Heart left ventricle (tissue), 16 donors: ENCODE measurements around the gene POLQ. TPM values are rescaled to one million over a fixed set of nuclear protein-coding genes. Genes with fewer than 3 reads are reported as not detected.

Experiments used
- ATAC-seq, 4 donors: fragments of 200-7000 bp; cut with Tn5 transposase; one replicate each; pipeline ENCODE4 v1.9.1; 2020 to 2022; ENCODE audit warnings: moderate library complexity in 4 of 4, mild to moderate bottlenecking in 3 of 4, moderate number of reproducible peaks in 1 of 4
- DNase-seq, 5 donors: peaks; one replicate each; pipeline ENCODE4 v3.0.0-alpha.2; 2020
- H3K27ac ChIP-seq, 12 donors: fragments of 200-600 bp; sonication (generic) in 4 of 12; one replicate each; pipeline versions ENCODE4 v1.5.0 to v1.8.0; 2016 to 2022; ENCODE audit warnings: mild to moderate bottlenecking in 2 of 12
- H3K27me3 ChIP-seq, 9 donors: fragments of 200-600 bp; sonication (generic) in 2 of 9; one replicate each; pipeline versions ENCODE4 v1.5.1 to v1.8.0; 2016 to 2022; ENCODE audit warnings: mild to moderate bottlenecking in 3 of 9
- H3K36me3 ChIP-seq, 9 donors: fragments of 200-600 bp; sonication (generic) in 2 of 9; one replicate each; pipeline versions ENCODE4 v1.5.0 to v1.8.0; 2018 to 2022; ENCODE audit warnings: mild to moderate bottlenecking in 2 of 9
- H3K4me1 ChIP-seq, 12 donors: fragments of 200-600 bp; sonication (generic) in 4 of 12; one replicate each; pipeline versions ENCODE4 v1.5.0 to v1.8.0; 2016 to 2022; ENCODE audit warnings: mild to moderate bottlenecking in 3 of 12
- H3K4me3 ChIP-seq, 12 donors: fragments of 200-600 bp; sonication (generic) in 4 of 12; one replicate each; pipeline versions ENCODE4 v1.5.0 to v1.8.0; 2017 to 2022; ENCODE audit warnings: mild to moderate bottlenecking in 9 of 12, moderate library complexity in 4 of 12
- H3K9me3 ChIP-seq, 12 donors: fragments of 200-600 bp; sonication (generic) in 4 of 12; one replicate each; pipeline versions ENCODE4 v1.5.0 to v1.8.0; 2016 to 2022; ENCODE audit warnings: mild to moderate bottlenecking in 1 of 12
- POLR2A ChIP-seq, 2 donors: fragments of 450-650 bp; IDR thresholded peaks; one replicate each; pipeline ENCODE4 v1.6.1; 2017; ENCODE audit warnings: antibody characterized with exemption in 2 of 2, mild to moderate bottlenecking in 2 of 2, moderate library complexity in 2 of 2
- WGBS, 4 donors: extraction: QIAGEN DNeasy Blood & Tissue Kit in 2 of 4; methylation state at CpG; one replicate each; pipeline versions ENCODE4 v1.1.5 to v1.1.7; 2013 to 2018; 5-methylcytosine and 5-hydroxymethylcytosine counted together
- intact Hi-C, 10 donors: fragments of 100-400 bp; cut with DNase I; formaldehyde crosslinking; loops; one replicate each; pipeline versions ENCODE4 v1.11.1 to v1.14.2; 2022
- polyA plus RNA-seq, 2 donors: library from polyadenylated mRNA; stranded (reverse); fragments of 200-250 nt; gene quantifications; one replicate each; pipeline ENCODE4 v1.2.3, GENCODE V29; 2013
- total RNA-seq, 9 donors: library from RNA; depleted of rRNA in 2 of 9; stranded (reverse); fragments of >200 nt in 2 of 9; fragmentation: NEBNext Ultra II Directional in 3 of 9; extraction: Animal tissue kit (Norgen Biotek cat#: 25700) in 3 of 9; gene quantifications; one replicate each; pipeline versions ENCODE4 v1.1.0 to v1.2.4, GENCODE V29; 2016 to 2023
- TF ChIP-seq, protein P1 (sequence below), 12 donors: fragments of 200-600 bp; sonication (generic) in 4 of 12; IDR thresholded peaks; one replicate each; pipeline versions ENCODE4 v1.5.0 to v1.8.0; 2018 to 2022; ENCODE audit warnings: antibody characterized with exemption in 12 of 12, mild to moderate bottlenecking in 5 of 12
- donor health status: ischemic (EF 13 %, LVEDD 7.1; RV severe dilation, severe dysfunction).
- donor health status: healthy with polysubstance abuse.
- donor health status: DM: no; HTN: yes; CAD: no.
- donor health status: DM: no; HTN: no; CAD: no.
- donor health status: ischemic (EF 25% LVEDD 6.9; RV normal size, moderate dysfunction).
- donor health status: ischemic (EF 25% LVEDD 5.7; RV mildly dilated, moderate dysfunction).
- donor health status: healthy.
- donor health status: DM: yes; HTN: yes; CAD: no.
- donor health status: ischemic (EF 35%, LVEDD 5.7; RV mildly dilated, moderate dysfunction).
- donor health status: nonischemic (EF 11% LVEDD 7.7; RV severe dilation, severe dysfunction).
- donor health status: DM: yes; HTN: yes; CAD: no.
- donor health status: PGD.
- donor health status: ischemic (EF 29% LVEDD 5.4; RV normal size, mild dysfunction).
- donor health status: nonischemic (EF 23%, LVEDD 6.1; RV moderate dilation, normal function).

The POLQ gene
- total and polyA plus RNA-seq, 11 donors = 0.11 to 1.5 (median 0.36) TPM

- TF ChIP-seq, protein P1, sequence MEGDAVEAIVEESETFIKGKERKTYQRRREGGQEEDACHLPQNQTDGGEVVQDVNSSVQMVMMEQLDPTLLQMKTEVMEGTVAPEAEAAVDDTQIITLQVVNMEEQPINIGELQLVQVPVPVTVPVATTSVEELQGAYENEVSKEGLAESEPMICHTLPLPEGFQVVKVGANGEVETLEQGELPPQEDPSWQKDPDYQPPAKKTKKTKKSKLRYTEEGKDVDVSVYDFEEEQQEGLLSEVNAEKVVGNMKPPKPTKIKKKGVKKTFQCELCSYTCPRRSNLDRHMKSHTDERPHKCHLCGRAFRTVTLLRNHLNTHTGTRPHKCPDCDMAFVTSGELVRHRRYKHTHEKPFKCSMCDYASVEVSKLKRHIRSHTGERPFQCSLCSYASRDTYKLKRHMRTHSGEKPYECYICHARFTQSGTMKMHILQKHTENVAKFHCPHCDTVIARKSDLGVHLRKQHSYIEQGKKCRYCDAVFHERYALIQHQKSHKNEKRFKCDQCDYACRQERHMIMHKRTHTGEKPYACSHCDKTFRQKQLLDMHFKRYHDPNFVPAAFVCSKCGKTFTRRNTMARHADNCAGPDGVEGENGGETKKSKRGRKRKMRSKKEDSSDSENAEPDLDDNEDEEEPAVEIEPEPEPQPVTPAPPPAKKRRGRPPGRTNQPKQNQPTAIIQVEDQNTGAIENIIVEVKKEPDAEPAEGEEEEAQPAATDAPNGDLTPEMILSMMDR (IDR thresholded peaks at IDR 0.05) = no peak
- TF ChIP-seq POLR2A (IDR thresholded peaks at IDR 0.05) = no peak
- no peak overlapping the region for H3K27ac ChIP-seq
- WGBS, 4 donors = 85 to 89% (median 87%) methylated on average over 5 of the region's 5 CpGs
- no peaks in the 10 kb centered on the region for H3K27me3 ChIP-seq
- no peaks in the 10 kb centered on the region for H3K4me1 ChIP-seq
- intact Hi-C loops = no loop called here
- H3K4me3 ChIP-seq = no peak overlapping the region
- ATAC-seq (no peak), DNase-seq (no peak)
- H3K36me3 ChIP-seq = no peaks in the 10 kb centered on the region
- no peaks in the 10 kb centered on the region for H3K9me3 ChIP-seq
Measured at GRCh38 chr3:121493431-121493830, 52.4 kb downstream of the POLQ start.

GRCh38 chr3:121491683-121492320, 54.0 kb downstream of the POLQ start:
- Histone ChIP-seq H3K4me1 (no peaks in the 10 kb centered on the region), H3K27me3 (no peaks in the 10 kb centered on the region), H3K4me3 (no peak overlapping the region), H3K9me3 (no peaks in the 10 kb centered on the region), H3K27ac (no peak overlapping the region), H3K36me3 (no peaks in the 10 kb centered on the region)
- DNase-seq = no peak
- ATAC-seq = no peak
- no peak for TF ChIP-seq POLR2A (IDR thresholded peaks at IDR 0.05)
- TF ChIP-seq, protein P1 (IDR thresholded peaks at IDR 0.05) = no peak
- WGBS, 4 donors = 94 to 98% (median 96%) methylated on average over 7 of the region's 7 CpGs
- intact Hi-C loops = no loop called here

DNA sequence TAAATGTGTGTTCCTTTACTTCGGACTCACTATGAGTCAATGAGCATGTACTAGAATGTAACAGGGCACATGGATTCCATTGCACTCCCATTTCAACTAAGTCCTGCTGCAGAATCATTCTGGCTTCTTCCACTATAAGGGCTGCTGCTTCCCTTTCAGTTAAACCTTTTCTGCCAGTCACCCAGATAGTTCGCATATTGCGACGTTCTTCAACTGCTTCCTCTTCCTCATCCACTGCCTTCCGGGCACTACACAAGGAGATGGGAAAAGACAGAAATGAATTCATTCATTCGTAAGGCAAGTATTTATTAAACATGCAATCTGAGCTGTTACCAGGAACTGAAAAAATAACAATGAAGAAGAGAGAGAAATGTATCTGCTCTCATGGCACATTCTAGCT, 55.6 kb downstream of the POLQ start:
- TF ChIP-seq, protein P1 (IDR thresholded peaks at IDR 0.05) = no peak
- no peak for TF ChIP-seq POLR2A (IDR thresholded peaks at IDR 0.05)
- H3K27me3 ChIP-seq = no peaks in the 10 kb centered on the region
- intact Hi-C loops = no loop called here
- no peaks in the 10 kb centered on the region for H3K4me1 ChIP-seq
- no peaks in the 10 kb centered on the region for H3K9me3 ChIP-seq
- 92 to 96% (median 94%) methylated on average over 6 of the region's 6 CpGs for WGBS, 4 donors
- no peaks in the 10 kb centered on the region for H3K36me3 ChIP-seq
- DNase-seq (no peak), ATAC-seq (no peak)
- no peak overlapping the region for H3K4me3 ChIP-seq
- H3K27ac ChIP-seq = no peak overlapping the region

DNA sequence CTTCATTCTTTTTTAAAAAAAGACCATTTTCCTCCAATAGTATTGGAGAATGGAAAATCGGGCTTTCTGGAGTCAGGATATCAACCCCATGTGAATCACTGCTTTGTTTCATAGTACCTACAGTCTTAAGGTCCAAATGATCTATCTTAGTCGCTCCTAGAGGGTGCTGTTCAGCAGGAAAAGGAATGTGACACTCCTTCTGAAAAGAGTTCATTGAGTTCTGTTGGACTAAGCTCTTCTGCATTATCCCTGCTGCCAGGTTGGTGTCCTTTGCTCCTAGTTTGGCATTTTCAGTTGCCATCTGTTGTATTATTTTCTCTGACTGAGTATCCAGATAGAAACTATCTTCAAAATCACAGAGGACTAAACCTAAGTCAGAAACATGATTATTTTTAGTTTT, 57.2 kb downstream of the POLQ start:
- ATAC-seq (no peak), DNase-seq (no peak)
- intact Hi-C loops = no loop called here
- Histone ChIP-seq H3K4me1 (no peaks in the 10 kb centered on the region), H3K27ac (no peak overlapping the region), H3K27me3 (no peaks in the 10 kb centered on the region), H3K36me3 (no peaks in the 10 kb centered on the region), H3K9me3 (no peaks in the 10 kb centered on the region), H3K4me3 (no peak overlapping the region)
- 65 to 90% (median 84%) methylated on average over 2 of the region's 2 CpGs for WGBS, 4 donors
- TF ChIP-seq, protein P1 (IDR thresholded peaks at IDR 0.05) = no peak
- no peak for TF ChIP-seq POLR2A (IDR thresholded peaks at IDR 0.05)
